GM23338 (cell line): Measurements from ENCODE around the gene TMEM53. TPM values are rescaled to one million over a fixed set of nuclear protein-coding genes. Genes with fewer than 3 reads are reported as not detected.

ENCODE experiments used
- ATAC-seq: fragments of 200-7000 bp; cut with Tn5 transposase; 3 replicates; pipeline ENCODE4 v1.9.1; 2020
- DNase-seq: peaks from one replicate; pipeline ENCODE4 v3.0.0-alpha.2; 2015; ENCODE audit warnings: low spot score
- H2AFZ ChIP-seq: fragments of 200-600 bp; sonication (generic); 2 replicates; pipeline ENCODE4 v1.8.0; 2016; ENCODE audit warnings: antibody characterized with exemption, mild to moderate bottlenecking, moderate library complexity
- H3F3A ChIP-seq: fragments of 200-600 bp; sonication (generic); replicated peaks from 2 replicates; pipeline ENCODE4 v1.8.0; 2017; ENCODE audit warnings: antibody characterized with exemption, mixed run types, low read depth
- H3K27ac ChIP-seq: fragments of 200-600 bp; sonication (generic); 2 replicates; pipeline ENCODE4 v1.6.1; 2016; ENCODE audit warnings: low read depth
- H3K27me3 ChIP-seq: fragments of 200-600 bp; sonication (generic); 2 replicates; pipeline ENCODE4 v1.8.0; 2016; ENCODE audit warnings: mild to moderate bottlenecking, mixed run types, moderate library complexity; ENCODE audit not compliant: insufficient read depth
- H3K36me3 ChIP-seq: fragments of 200-600 bp; sonication (generic); 2 replicates; pipeline ENCODE4 v1.8.0; 2016; ENCODE audit warnings: mild to moderate bottlenecking; ENCODE audit not compliant: insufficient read depth
- H3K4me1 ChIP-seq: fragments of 200-600 bp; sonication (generic); 2 replicates; pipeline ENCODE4 v1.8.0; 2016; ENCODE audit warnings: mild to moderate bottlenecking, moderate library complexity; ENCODE audit not compliant: insufficient read depth
- H3K4me2 ChIP-seq: fragments of 200-600 bp; sonication (generic); 2 replicates; pipeline ENCODE4 v1.7.1; 2017; ENCODE audit warnings: mixed run types
- H3K4me3 ChIP-seq: fragments of 200-600 bp; sonication (generic); 2 replicates; pipeline ENCODE4 v1.6.1; 2016; ENCODE audit warnings: mixed run types
- H3K79me2 ChIP-seq: fragments of 200-600 bp; sonication (generic); replicated peaks from 2 replicates; pipeline ENCODE4 v1.8.0; 2017; ENCODE audit warnings: mild to moderate bottlenecking; ENCODE audit not compliant: insufficient read depth
- H3K9me2 ChIP-seq: fragments of 200-600 bp; sonication (generic); 2 replicates; pipeline ENCODE4 v1.8.0; 2017; ENCODE audit not compliant: insufficient read depth
- H4K20me1 ChIP-seq: fragments of 200-600 bp; sonication (generic); replicated peaks from 2 replicates; pipeline ENCODE4 v1.8.0; 2017; ENCODE audit warnings: mild to moderate bottlenecking; ENCODE audit not compliant: insufficient read depth
- H3K27ac Mint-ChIP-seq: 2 replicates; pipeline ENCODE4 v1.8.0; 2020; ENCODE audit warnings: inconsistent platforms, mild to moderate bottlenecking, moderate library complexity, mixed read lengths
- H3K27me3 Mint-ChIP-seq: 3 replicates; pipeline ENCODE4 v1.8.0; 2022; ENCODE audit warnings: low read depth, mild to moderate bottlenecking, moderate library complexity, mixed read lengths, inconsistent platforms; ENCODE audit not compliant: insufficient read depth, poor library complexity
- H3K36me3 Mint-ChIP-seq: 3 replicates; pipeline ENCODE4 v1.8.0; 2021; ENCODE audit warnings: low read depth, mild to moderate bottlenecking, inconsistent platforms, moderate library complexity, mixed read lengths
- H3K4me1 Mint-ChIP-seq: 3 replicates; pipeline ENCODE4 v1.8.0; 2020; ENCODE audit warnings: mild to moderate bottlenecking, inconsistent platforms, mixed read lengths
- H3K4me3 Mint-ChIP-seq: 3 replicates; pipeline ENCODE4 v1.8.0; 2021; ENCODE audit warnings: moderate library complexity, mild to moderate bottlenecking, inconsistent platforms, mixed read lengths
- H3K9me3 Mint-ChIP-seq: 3 replicates; pipeline ENCODE4 v1.8.0; 2020; ENCODE audit warnings: moderate library complexity, mild to moderate bottlenecking, inconsistent platforms, mixed read lengths
- CREB1 ChIP-seq: fragments of 250-450 bp; sonication (Bioruptor Pico); IDR thresholded peaks from 2 replicates; pipeline ENCODE4 v1.5.0; 2020; ENCODE audit warnings: low read depth, mild to moderate bottlenecking, moderate library complexity
- CTCF ChIP-seq, 2 experiments: fragments of 200-600 bp in 1 of 2; sonication (generic) in 1 of 2; conservative IDR thresholded peaks; 2 replicates each; pipeline versions ENCODE4 v1.5.1 to v1.6.1; 2016 to 2017; ENCODE audit warnings: antibody characterized with exemption in 2 of 2, low read depth in 2 of 2, mild to moderate bottlenecking in 2 of 2, moderate library complexity in 1 of 2
- ETS1 ChIP-seq: IDR thresholded peaks from 2 replicates; pipeline ENCODE4 v1.6.1; 2016; ENCODE audit warnings: antibody characterized with exemption
- EZH2phosphoT487 ChIP-seq: fragments of 200-600 bp; sonication (generic); IDR thresholded peaks from one replicate; pipeline ENCODE4 v1.8.1; 2018; ENCODE audit warnings: antibody characterized with exemption; ENCODE audit not compliant: unreplicated experiment
- JUNB ChIP-seq: IDR thresholded peaks from one replicate; pipeline ENCODE4 v1.6.1; 2016; ENCODE audit warnings: antibody characterized with exemption; ENCODE audit not compliant: unreplicated experiment
- NANOG ChIP-seq: IDR thresholded peaks from 2 replicates; pipeline ENCODE4 v1.6.1; 2016; ENCODE audit warnings: antibody characterized with exemption, borderline replicate concordance
- REST ChIP-seq: IDR thresholded peaks from one replicate; pipeline ENCODE4 v1.6.1; 2018; ENCODE audit warnings: antibody characterized with exemption; ENCODE audit not compliant: unreplicated experiment
- ZNF331 ChIP-seq: fragments of 250-450 bp; sonication (Bioruptor Pico); IDR thresholded peaks from 2 replicates; pipeline ENCODE4 v1.5.0; 2020; ENCODE audit warnings: low read depth, mild to moderate bottlenecking, moderate library complexity
- polyA plus RNA-seq: library from polyadenylated mRNA; unstranded; fragments of >200 nt; fragmentation: Nextera tagmentation; extraction: Ambion mirVana; gene quantifications from 2 replicates; pipeline ENCODE4 v1.2.1, GENCODE V29; 2016
- total RNA-seq: library from RNA; depleted of rRNA; stranded (reverse); fragments of >200 nt; shearing (Covaris generic); gene quantifications from 2 replicates; pipeline ENCODE4 v1.2.3, GENCODE V29; 2014

Gene TMEM53
- total and polyA plus RNA-seq, 2 experiments from 2014 or later, result 15.4 to 20.8 TPM

- no peak for TF ChIP-seq ETS1
- no peak for TF ChIP-seq EZH2phosphoT487
Observed at GRCh38 chr1:44713321-44713781, 39.1 kb upstream of the TMEM53 start (continued).

- peaks cover 13% of the 10 kb centered on the region for H3K9me3 Mint-ChIP-seq
- TF ChIP-seq CTCF (conservative IDR thresholded peaks at IDR 0.05; ENCODE audit: low read depth in 2 of 2), result peak; percentile 80 to 86
- no peak for TF ChIP-seq NANOG
- TF ChIP-seq JUNB, result no peak
- no peak for TF ChIP-seq CREB1
- no peak for TF ChIP-seq REST
- TF ChIP-seq ZNF331 (CRISPR knock-in tag), result no peak
- peaks cover 9% of the 10 kb centered on the region for H3K4me1 Mint-ChIP-seq
- no peak overlapping the region for H2AFZ ChIP-seq
- peak; percentile 88 for DNase-seq
- H3K4me2 ChIP-seq, result no peak overlapping the region
- no peak overlapping the region for H3K27ac ChIP-seq
- no peak overlapping the region for H3K4me3 ChIP-seq
- H3K27me3 ChIP-seq, result no peaks in the 10 kb centered on the region
- H3K27ac Mint-ChIP-seq, result no peak overlapping the region
- no peaks in the 10 kb centered on the region; the same call in 1 of the 2 replicates for H3K4me1 ChIP-seq
- peaks cover 3% of the 10 kb centered on the region for H3F3A ChIP-seq
- H3K79me2 ChIP-seq, result no peaks in the 10 kb centered on the region
- peaks cover 6% of the 10 kb centered on the region for H3K27me3 Mint-ChIP-seq
- H3K36me3 ChIP-seq, result no peaks in the 10 kb centered on the region
- no peak overlapping the region; the same call in 2 of the 3 replicates for H3K4me3 Mint-ChIP-seq
- peaks cover 11% of the 10 kb centered on the region for H3K36me3 Mint-ChIP-seq
- no peaks in the 10 kb centered on the region for H4K20me1 ChIP-seq
- peak; percentile 75 for ATAC-seq
- H3K9me2 ChIP-seq, result no peaks in the 10 kb centered on the region; the same call in 1 of the 2 replicates
Observed at GRCh38 chr1:44707959-44708831, 33.9 kb upstream of the TMEM53 start.
